HG03571 (cell line): Measurements from ENCODE around the gene P2RX7.
"Not testable (repeated sequence)": the region's sequence is repeated elsewhere in the genome, so short reads cannot be mapped to it uniquely, and the experiment has no call there.

Experiments used
- ATAC-seq: cut with Tn5 transposase; IDR thresholded peaks from one replicate; pipeline ENCODE4 v1.9.1; 2021; ENCODE audit not compliant: unreplicated experiment

The P2RX7 gene

DNA sequence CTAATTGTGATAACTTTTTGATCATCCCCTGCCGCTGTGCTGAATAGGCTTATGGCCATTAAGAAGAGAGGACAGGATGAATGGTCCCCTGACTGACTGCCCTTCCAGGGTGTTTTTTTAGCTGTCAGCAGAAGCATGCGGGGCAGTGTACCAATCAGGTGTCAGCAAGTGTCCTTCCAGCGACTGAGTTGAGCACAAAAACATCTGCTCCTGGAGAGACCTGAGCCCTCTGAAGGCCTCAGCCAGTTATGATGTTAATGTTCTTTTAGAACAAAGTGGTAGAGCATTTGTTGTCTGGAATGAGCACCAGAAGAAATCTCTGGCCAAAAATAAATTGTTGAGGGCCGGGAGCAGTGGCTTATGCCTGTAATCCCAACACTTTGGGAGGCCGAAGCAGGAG is 37.5 kb downstream of the P2RX7 start:
- no peak for ATAC-seq

DNA sequence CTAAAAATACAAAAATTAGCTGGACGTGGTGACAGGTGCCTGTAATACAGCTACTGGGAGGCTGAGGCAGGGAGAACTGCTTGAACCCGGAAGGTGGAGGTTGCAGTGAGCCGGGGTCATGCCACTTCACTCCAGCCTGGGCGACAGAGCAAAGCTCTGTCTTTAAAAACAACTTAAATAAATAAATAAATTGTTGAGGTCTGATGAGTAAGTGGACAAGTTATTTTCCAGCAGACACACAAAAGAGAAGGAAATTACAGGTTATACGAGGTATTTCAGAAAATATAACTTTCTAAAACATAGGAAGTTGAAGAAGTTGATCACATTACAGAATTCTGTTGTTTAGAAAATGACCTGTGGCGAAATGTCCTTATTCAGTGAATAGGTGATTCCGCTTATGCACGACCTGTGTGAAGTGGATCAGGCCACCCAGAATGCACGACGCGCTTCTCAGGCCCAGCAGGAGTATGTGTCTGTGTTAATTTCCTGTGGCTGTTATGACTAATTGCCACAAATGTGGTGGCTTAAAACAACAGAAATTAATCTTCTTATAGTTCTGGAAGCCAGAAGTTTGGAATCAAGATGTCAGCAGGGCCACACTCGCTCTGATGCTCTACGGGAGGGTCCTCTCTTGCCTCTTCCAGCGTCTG is 38.1 kb downstream of the P2RX7 start:
- no peak for ATAC-seq

DNA sequence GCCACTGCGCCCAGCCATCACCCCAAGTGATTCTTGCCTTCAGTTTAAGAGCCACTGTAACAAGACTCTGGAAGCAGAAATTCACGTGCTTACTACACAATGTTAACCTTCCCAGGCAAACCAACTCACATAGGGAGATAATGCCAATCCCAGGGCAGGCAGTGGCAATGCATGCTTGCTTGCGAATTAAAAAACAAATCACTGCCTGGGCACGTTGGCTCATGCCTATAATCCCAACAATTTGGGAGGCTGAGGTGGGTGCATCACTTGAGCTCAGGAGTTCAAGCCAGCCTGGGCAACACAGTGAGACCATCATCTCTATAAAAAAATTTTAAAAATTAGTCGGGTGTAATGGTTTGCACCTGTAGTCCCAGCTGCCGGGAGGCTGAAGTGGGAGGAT is 39.5 kb downstream of the P2RX7 start:
- no peak for ATAC-seq

DNA sequence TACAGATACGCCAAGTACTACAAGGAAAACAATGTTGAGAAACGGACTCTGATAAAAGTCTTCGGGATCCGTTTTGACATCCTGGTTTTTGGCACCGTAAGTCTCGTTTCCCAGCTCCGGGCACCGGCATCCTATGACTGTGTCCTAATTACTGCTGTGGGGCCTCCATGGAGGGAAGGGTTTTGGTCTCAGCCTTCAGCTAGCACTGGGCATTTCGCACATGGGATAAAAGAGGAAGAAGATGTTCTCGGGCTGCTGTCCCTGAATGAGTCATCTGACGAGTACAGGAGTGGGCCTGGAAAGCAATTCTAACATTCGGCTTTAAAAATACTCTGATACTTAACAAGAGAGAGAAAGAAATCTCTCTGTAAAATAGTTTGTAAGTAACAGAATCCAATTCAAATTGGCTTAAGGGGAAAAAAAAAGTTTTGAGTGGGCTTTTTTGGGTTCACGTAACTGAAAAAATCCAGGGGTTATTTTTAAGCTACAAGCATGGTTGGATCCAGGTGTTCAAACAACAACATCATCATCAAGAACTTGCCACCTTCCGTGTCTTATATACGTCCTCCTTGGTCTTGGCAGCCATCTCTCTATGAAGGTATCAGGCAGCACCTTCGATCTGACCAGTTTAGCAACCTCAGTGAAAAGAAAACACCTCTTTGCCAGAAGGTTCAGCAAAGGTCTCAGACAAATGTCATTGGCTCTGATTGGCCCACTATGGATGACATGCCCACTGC is 42.9 kb downstream of the P2RX7 start:
- no peak for ATAC-seq

DNA sequence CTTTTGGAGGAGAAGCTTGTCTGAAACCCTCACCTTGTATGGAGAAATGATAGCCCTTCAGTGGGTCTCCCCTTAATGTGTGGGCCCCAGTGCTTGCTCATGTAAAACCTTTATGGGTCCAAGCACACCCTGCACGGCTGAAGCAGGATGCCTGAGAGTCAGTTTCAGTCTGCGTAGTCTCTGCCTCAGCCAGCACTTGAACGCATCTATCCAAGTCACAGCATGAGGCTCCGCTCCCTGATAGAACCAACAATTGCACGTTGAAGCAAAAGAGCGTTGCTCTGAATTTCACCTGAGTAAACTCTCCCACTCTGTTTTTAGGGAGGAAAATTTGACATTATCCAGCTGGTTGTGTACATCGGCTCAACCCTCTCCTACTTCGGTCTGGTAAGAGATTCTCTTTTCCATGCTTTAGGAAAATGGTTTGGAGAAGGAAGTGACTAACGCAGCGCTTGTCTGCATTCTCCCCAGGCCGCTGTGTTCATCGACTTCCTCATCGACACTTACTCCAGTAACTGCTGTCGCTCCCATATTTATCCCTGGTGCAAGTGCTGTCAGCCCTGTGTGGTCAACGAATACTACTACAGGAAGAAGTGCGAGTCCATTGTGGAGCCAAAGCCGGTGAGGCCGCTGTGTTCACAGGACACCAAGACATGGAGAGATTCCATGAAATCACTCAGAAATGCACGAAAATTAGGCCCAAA is 44.3 kb downstream of the P2RX7 start:
- ATAC-seq, result no peak

DNA sequence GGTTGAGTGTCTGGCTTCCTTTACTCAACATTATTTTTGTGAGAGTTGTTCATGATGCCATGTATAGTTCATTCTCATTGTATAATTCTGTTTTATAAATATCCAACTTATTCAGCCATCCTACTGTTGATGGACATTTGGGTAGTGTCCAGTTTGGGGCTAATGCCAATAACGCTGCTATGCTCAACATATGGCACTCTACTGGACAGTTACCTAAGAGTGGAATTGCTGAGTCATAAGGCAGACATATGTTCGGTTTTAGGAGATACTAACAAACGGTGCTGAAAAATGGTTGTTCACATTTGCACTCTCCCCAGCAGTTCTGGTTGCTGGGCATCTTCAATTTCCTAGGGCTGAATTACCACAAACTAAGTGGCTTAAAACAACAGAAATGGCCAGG is 48.5 kb downstream of the P2RX7 start:
- no peak for ATAC-seq

DNA sequence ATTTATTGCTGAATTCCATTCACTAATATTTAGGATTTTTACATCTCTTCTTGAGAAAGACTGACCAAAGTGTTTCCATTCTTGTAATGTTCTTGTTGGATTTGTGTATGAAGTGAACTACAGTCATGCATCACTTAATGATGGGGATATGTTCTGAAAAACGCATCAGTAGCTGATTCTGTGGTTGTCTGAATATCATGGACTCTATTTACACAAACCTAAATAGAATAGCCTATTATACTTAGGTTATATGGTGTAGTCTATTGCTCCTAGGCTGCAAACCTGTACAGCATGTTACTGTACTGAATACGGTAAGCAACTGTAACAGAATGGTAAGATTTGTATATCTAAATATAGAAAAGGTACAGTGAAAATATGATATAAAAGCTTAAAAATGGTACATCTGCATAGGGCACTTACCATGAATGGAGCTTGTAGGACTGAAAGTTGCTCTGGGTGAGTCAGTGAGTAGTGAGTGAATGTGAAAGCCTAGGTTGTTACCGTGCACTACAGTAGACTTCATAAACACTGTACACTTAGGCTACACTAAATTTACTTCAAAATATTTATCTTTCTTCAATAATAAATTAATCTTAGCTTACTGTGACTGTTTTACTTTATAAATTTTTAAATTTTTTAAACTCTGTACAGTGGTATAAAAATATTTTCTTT is 49.7 kb downstream of the P2RX7 start:
- no peak for ATAC-seq

DNA sequence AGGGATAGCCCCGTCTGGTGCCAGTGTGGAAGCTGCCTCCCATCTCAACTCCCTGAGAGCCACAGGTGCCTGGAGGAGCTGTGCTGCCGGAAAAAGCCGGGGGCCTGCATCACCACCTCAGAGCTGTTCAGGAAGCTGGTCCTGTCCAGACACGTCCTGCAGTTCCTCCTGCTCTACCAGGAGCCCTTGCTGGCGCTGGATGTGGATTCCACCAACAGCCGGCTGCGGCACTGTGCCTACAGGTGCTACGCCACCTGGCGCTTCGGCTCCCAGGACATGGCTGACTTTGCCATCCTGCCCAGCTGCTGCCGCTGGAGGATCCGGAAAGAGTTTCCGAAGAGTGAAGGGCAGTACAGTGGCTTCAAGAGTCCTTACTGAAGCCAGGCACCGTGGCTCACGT is 51.7 kb downstream of the P2RX7 start:
- no peak for ATAC-seq

DNA sequence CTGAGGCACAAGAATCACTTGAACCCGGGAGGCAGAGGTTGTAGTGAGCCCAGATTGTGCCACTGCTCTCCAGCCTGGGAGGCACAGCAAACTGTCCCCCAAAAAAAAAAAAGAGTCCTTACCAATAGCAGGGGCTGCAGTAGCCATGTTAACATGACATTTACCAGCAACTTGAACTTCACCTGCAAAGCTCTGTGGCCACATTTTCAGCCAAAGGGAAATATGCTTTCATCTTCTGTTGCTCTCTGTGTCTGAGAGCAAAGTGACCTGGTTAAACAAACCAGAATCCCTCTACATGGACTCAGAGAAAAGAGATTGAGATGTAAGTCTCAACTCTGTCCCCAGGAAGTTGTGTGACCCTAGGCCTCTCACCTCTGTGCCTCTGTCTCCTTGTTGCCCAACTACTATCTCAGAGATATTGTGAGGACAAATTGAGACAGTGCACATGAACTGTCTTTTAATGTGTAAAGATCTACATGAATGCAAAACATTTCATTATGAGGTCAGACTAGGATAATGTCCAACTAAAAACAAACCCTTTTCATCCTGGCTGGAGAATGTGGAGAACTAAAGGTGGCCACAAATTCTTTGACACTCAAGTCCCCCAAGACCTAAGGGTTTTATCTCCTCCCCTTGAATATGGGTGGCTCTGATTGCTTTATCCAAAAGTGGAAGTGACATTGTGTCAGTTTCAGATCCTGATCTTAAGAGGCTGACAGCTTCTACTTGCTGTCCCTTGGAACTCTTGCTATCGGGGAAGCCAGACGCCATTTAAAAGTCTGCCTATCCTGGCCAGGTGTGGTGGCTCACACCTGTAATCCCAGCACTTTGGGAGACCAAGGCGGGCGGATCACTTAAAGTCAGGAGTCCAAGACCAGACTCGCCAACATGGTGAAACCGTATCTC is 52.6 kb downstream of the P2RX7 start:
- no peak for ATAC-seq

DNA sequence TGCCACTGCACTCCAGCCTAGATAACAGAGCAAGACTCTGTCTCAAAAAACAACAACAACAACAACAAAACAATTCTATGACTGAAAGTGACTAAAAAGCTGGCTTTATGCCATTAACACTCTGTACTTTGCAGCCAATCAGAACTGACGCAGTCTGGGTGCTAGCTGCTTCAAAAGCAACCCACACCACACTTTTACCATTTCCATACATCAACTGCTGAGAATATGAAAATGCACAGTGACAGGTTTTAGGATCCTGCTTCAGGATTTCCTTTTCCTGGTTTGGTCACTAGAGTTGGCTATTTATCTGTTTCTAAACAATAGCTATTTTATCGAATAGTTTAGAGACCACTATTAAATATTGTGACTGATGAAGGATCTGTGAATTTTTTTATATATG is 54.1 kb downstream of the P2RX7 start:
- no peak for ATAC-seq

DNA sequence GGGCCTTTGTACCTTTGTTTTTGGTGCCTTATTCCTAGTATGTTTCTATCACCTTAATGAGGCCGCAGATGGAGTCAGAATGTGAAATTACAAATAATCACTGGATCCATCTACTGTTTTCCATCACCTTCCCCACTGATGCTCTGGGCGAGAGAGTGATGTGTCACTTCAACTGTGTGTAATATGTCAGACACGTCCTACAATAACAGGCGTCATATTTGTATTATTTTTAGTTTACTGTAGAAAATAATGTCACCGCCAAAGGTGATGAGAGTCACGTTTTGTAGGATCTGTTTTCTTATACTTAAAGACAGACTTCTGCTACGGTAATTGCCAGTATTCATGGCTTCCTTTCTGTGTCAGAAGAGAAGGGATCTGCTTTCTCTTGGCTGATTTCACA is 54.8 kb downstream of the P2RX7 start:
- ATAC-seq, result no peak

DNA sequence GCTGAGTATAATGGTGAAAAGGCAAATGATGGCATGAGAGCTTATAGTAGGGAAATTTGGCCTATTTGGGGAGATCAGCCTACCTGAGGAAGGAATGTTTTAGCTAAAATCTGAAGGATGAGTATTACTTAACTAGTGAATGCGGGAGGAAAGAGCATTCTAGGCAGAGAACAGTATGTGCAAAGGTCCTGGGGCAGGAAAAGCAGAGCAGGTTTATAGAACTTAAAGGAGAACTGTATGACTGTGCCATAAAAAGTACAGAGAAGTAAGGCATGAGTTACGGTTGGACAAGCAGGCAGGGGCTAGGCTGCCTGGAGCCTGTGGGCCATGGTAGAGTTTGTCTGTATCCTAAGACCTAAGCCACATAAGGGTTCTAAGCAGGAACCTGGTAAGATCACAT is 55.6 kb downstream of the P2RX7 start:
- no peak for ATAC-seq

DNA sequence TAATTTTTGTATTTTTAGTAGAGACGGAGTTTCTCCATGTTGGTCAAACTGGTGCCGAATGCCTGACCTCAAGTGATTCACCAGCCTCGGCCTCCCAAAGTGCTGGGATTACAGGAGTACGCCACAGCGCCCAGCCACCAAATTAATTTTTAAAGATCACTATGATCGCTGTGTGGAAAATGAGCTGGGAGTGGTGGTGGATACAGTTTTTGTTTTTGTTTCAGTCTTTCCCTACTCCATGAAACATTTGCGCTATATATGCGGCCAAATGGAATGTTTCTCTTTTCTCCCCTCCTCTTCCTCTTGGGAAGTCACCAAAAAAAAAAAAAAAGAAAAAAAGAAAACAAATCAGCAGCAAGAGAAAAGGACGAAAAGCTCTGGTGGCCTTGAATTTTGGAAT is 56.5 kb downstream of the P2RX7 start:
- ATAC-seq, result no peak

DNA sequence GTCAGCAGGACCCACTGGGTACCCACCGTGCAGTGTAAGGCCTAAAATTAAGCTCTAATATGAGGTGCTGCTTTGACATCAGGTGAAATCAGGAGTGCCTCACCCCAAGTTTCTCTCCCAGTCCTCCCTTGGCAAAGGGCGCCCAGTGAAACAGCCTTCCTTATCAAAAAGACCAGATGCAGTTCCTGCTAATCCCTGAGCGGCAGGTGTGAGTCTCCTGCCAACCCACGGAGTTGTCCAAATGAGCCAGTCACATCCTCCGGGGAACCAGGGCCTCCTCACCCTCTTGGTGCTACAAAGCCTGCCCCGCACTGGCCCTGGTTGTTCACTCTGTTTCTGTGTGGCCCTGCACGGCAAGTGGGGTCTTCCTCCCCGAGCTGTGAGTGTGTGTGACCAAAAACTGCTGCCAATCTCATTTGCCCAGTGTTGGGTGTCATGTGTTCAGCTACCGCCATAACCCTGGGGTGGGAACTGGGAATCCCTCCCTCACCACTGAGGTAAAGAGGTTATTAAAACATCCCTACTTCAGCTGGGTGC is 57.0 kb downstream of the P2RX7 start:
- no peak for ATAC-seq

DNA sequence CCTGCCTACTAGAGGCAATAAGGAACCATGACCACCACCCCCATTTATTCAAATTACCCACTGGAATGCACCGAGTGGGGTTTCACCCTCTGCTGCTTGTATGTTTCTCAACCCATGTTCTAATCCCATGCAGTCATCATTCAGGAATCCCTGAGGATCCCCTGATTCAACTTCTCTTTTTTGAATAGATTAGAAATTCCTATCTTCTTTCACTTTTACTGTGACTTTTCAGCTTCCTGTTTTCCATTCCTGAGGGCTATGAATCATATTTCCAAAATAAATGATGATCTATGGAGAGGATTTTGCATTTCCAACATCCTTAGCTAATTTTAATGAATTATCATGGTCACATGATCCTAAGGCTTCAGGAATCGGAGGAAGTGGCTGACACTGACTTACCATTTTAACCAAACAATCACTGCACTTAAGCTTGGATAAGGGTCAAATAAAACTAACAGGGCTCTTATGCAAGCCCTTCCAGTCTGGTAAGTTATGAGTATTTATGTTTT is 57.9 kb downstream of the P2RX7 start:
- ATAC-seq, result no peak

DNA sequence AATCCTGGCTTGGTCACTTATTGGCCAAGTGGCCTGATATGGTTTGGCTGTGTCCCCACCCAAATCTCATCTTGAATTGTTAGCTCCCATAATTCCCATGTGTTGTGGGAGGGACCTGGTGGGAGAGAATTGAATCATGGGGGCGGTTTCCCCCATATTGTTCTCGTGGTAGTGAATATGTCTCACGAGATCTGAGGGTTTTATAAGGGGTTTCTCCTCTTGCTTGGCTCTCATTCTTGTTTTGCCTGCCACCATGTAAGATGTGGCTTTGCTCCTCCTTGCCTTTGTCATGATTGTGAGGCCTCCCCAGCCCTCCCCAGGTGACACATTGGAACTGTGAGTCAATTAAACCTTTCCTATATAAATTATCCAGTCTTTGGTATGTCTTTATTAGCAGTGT is 58.5 kb downstream of the P2RX7 start:
- ATAC-seq, result no peak

DNA sequence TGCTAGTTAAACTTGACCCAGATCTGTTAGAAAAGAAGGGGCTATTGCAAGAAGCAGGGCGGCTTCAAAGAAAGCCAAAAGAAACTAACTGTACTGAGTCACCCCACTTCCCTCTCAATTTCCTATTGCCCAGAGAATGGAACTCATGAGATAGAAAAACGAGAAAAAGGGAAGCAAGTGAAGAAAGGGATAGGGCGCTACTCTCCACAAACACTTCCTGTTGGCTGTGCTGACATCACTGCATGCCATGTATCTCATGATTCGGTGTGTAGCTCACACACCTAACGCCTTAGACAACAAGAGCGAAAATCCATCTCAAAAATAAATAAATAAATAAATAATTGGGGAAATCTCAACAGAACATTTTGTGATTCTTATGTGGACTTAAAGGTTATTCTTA is 64.2 kb downstream of the P2RX7 start:
- ATAC-seq, result no peak

DNA sequence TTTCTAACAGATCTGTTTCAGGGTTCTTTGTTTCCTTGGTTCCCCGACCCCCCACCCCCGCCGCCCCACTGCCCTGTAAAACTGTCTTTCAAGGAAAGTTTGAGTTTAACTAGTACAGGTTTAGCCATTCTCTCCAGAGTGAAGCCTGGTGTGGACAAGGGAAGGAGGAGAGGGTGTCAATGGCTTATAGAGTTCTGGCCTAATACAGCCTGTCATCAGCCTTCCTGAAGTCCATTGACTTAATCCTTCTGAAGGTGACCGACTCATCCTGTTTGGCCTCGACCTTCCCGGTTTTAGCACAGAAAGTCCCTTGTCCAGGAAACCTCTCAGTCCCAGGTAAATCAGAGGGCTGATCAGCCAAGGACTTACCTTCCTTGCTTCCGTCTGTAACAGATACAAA is 66.3 kb downstream of the P2RX7 start:
- ATAC-seq, result no peak

DNA sequence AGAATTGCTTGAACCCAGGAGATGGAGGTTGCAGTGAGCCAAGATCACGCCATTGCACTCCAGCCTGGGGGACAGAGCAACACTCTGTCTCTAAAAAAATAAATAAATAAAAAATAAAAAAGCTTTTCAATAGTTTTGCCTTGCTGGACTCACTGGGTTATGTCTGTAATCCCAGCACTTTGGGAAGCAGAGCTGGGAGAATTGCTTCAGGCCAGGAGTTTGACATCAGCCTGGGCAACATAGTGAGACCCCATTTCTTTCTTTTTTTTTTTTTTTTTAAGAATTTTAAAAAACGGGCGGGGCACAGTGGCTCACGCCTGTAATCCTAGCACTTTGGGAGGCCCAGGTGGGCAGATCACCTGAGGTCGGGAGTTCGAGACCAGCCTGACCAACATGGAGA is 68.5 kb downstream of the P2RX7 start:
- not testable (repeated sequence) for ATAC-seq
